Measurements from ENCODE around the gene AKAP6. TPM values are rescaled to one million over a fixed set of nuclear protein-coding genes. Genes with fewer than 3 reads are reported as not detected.

AKAP6 gene
- total RNA-seq, 1 experiment from 2014 or later: 1.1 TPM

GRCh38 chr14:32809255-32809654, 480.2 kb downstream of the AKAP6 start:
- WGBS (ENCODE audit: extremely low coverage, insufficient read length, low lambda C conversion rate): no CpG with 5 or more reads among the region's 2 CpGs
- H2BK120ac ChIP-seq (ENCODE audit: low read depth, low read length, poor library complexity, severe bottlenecking): no peak overlapping the region

More at GRCh38 chr14:32809255-32809654, 480.2 kb downstream of the AKAP6 start:
- Histone ChIP-seq H2BK5ac (ENCODE audit: insufficient read length, low read length) (no peak overlapping the region), H3K9ac (ENCODE audit: extremely low read depth, insufficient read length, low read length) (no peak overlapping the region), H4K91ac (ENCODE audit: insufficient read length, low read depth, low read length) (no peak overlapping the region), H4K5ac (ENCODE audit: insufficient read length, low read depth, low read length) (no peak overlapping the region), H3K27me3 (ENCODE audit: insufficient read depth, low read length) (no peaks in the 10 kb centered on the region), H3K27ac (ENCODE audit: insufficient read length, low read depth, low read length) (no peak overlapping the region), H3K18ac (ENCODE audit: insufficient read length, low read depth, low read length) (no peak overlapping the region), H3K4me2 (ENCODE audit: insufficient read depth, insufficient read length, low read length) (no peak overlapping the region), H2BK12ac (ENCODE audit: insufficient read length, low read depth, low read length) (no peak overlapping the region), H3K56ac (ENCODE audit: insufficient read length, low read depth, low read length) (no peak overlapping the region), H4K8ac (replicated peaks; ENCODE audit: insufficient read length, low read depth, low read length) (no peak overlapping the region), H2AK5ac (ENCODE audit: insufficient read length, low read length) (no peak overlapping the region), H3K14ac (ENCODE audit: insufficient read depth, low read length) (no peak overlapping the region), H2BK20ac (ENCODE audit: low read depth, low read length, poor library complexity, severe bottlenecking) (no peak overlapping the region), H3K23me2 (ENCODE audit: insufficient read length, low read depth, low read length, poor library complexity, severe bottlenecking) (no peaks in the 10 kb centered on the region), H3K9me3 (ENCODE audit: control insufficient read depth, low read depth, low read length) (no peaks in the 10 kb centered on the region), H2AFZ (ENCODE audit: low read length) (peak overlapping the region; percentile 85), H3K79me1 (ENCODE audit: insufficient read depth, low read depth, low read length, poor library complexity, severe bottlenecking) (no peaks in the 10 kb centered on the region), H4K20me1 (ENCODE audit: control insufficient read depth, insufficient read depth, insufficient read length) (no peaks in the 10 kb centered on the region), H2BK15ac (ENCODE audit: low read depth, low read length) (no peak overlapping the region), H3K79me2 (ENCODE audit: insufficient read depth, low read length) (no peaks in the 10 kb centered on the region), H3K23ac (ENCODE audit: insufficient read length, low read depth, low read length) (no peak overlapping the region), H3K4me1 (ENCODE audit: insufficient read depth, low read length) (peaks cover 16% of the 10 kb centered on the region; the same call in 1 of the 2 replicates), H3K4ac (ENCODE audit: low read depth, low read length) (no peak overlapping the region), H3T11ph (ENCODE audit: low read length) (no peak overlapping the region)
- no peak for DNase-seq
- Mint-ChIP-seq H3K27ac (peak overlapping the region; percentile 51 to 88 (median 65); a peak in 4 of 7 replicates), H3K4me3 (no peak overlapping the region; a peak in 1 of 5 replicates), H3K9me3 (peaks cover 11 to 14% of the 10 kb centered on the region in 2 experiments), H3K4me1 (peaks cover 36 to 42% of the 10 kb centered on the region in 2 experiments), H3K27me3 (ENCODE audit: low read depth) (no peaks in the 10 kb centered on the region), H3K36me3 (ENCODE audit: insufficient read depth in 1 of 3, low read depth in 3 of 3) (peaks cover 11 to 14% (median 13%) of the 10 kb centered on the region in 3 experiments)
- no peak for TF ChIP-seq CTCF (conservative IDR thresholded peaks at IDR 0.05)

Measured in H9 (cell line).